GM12878 (cell line): ENCODE results near the gene PRKG1. TPM values are rescaled to one million over a fixed set of nuclear protein-coding genes. Genes with fewer than 3 reads are reported as not detected.

Experiments
- ATAC-seq: fragments of 200-7000 bp; cut with Tn5 transposase; 3 replicates; pipeline ENCODE4 v1.9.1; 2020; ENCODE audit warnings: mild to moderate bottlenecking, moderate library complexity
- BruUV-seq: library from RNA; stranded (reverse); fragments of 400-500 nt; replicated peaks from 2 replicates; lab custom pipeline; 2021; lab: Mats Ljungman, UMichigan
- CTCF ChIA-PET: fragments of 300-600 bp; sonication (Branson Sonifier 250); formaldehyde crosslinking; extraction: SDS; loops from one replicate; lab custom pipeline; 2021; ENCODE audit warnings: inconsistent platforms; lab: Yijun Ruan, JAX
- POLR2A ChIA-PET: fragments of 350-600 bp; formaldehyde crosslinking; extraction: SDS; loops from one replicate; lab custom pipeline; 2021; ENCODE audit warnings: inconsistent platforms; lab: Charles Lee
- RAD21 ChIA-PET: fragments of 300-600 bp; sonication (Branson Sonifier 250); formaldehyde crosslinking; loops from one replicate; lab custom pipeline; 2023; ENCODE audit warnings: antibody characterized with exemption; ENCODE audit not compliant: unreplicated experiment; lab: Charles Lee
- SMC1A ChIA-PET: fragments of 300-600 bp; sonication (Branson Sonifier 250); formaldehyde crosslinking; loops from one replicate; lab custom pipeline; 2023; ENCODE audit not compliant: unreplicated experiment, uncharacterized antibody; lab: Charles Lee
- DNase-seq: peaks from one replicate; pipeline ENCODE4 v3.0.0-alpha.2; 2011; ENCODE audit warnings: low read depth, low spot score
- FAIRE-seq: peaks from 3 replicates; lab custom pipeline; 2011; peaks lifted over from hg19 to GRCh38; lab: Jason Lieb, UNC
- H2AFZ ChIP-seq: 2 replicates; pipeline ENCODE4 v1.6.0; 2011; ENCODE audit warnings: low read depth, low read length, control low read depth; ENCODE audit not compliant: control insufficient read depth
- H3K27ac ChIP-seq: 2 replicates; pipeline ENCODE4 v1.5.1; 2011; ENCODE audit warnings: control low read depth; ENCODE audit not compliant: control insufficient read depth, insufficient read depth
- H3K27me3 ChIP-seq, 2 experiments: replicated peaks in 1 of 2; 2 replicates each; pipeline versions ENCODE4 v1.6.0 to v1.6.1; 2011; ENCODE audit warnings: low read length in 1 of 2; ENCODE audit not compliant: control insufficient read depth in 2 of 2, insufficient read depth in 2 of 2
- H3K36me3 ChIP-seq, 2 experiments: 2 replicates each; pipeline ENCODE4 v1.5.1; 2011; ENCODE audit warnings: low read length in 1 of 2; ENCODE audit not compliant: control insufficient read depth in 2 of 2, insufficient read depth in 2 of 2
- H3K4me1 ChIP-seq: 2 replicates; pipeline ENCODE4 v1.6.1; 2011; ENCODE audit warnings: mild to moderate bottlenecking, low read length, moderate library complexity, mixed read lengths; ENCODE audit not compliant: control insufficient read depth, insufficient read depth
- H3K4me2 ChIP-seq: 2 replicates; pipeline ENCODE4 v1.6.0; 2011; ENCODE audit warnings: control low read depth; ENCODE audit not compliant: control insufficient read depth, insufficient read depth
- H3K4me3 ChIP-seq: fragments of 200-600 bp; sonication (generic); 2 replicates; pipeline ENCODE4 v1.5.1; 2016
- H3K79me2 ChIP-seq: 2 replicates; pipeline ENCODE4 v1.6.0; 2011; ENCODE audit warnings: low read length; ENCODE audit not compliant: control insufficient read depth, insufficient read depth
- H3K9ac ChIP-seq: 2 replicates; pipeline ENCODE4 v1.8.0; 2011; ENCODE audit warnings: low read length, control low read depth, mixed read lengths; ENCODE audit not compliant: control insufficient read depth, insufficient read depth
- H3K9me3 ChIP-seq: replicated peaks from 3 replicates; pipeline ENCODE4 v1.5.1; 2011; ENCODE audit warnings: mild to moderate bottlenecking, low read length; ENCODE audit not compliant: control insufficient read depth, insufficient read depth
- H4K20me1 ChIP-seq: 2 replicates; pipeline ENCODE4 v1.6.0; 2011; ENCODE audit not compliant: control insufficient read depth, insufficient read depth
- E4F1 ChIP-seq: fragments of 450-650 bp; IDR thresholded peaks from 2 replicates; pipeline ENCODE4 v1.6.1; 2018; ENCODE audit warnings: borderline replicate concordance, mild to moderate bottlenecking; ENCODE audit not compliant: partially characterized antibody
- NFIC ChIP-seq: IDR thresholded peaks from 2 replicates; pipeline ENCODE4 v1.6.1; 2012; ENCODE audit warnings: low read depth, mild to moderate bottlenecking, inconsistent platforms, low read length, moderate library complexity
- PAX5 ChIP-seq: IDR thresholded peaks from 2 replicates; pipeline ENCODE4 v1.6.1; 2011; ENCODE audit warnings: low read depth, low read length, borderline replicate concordance
- RAD51 ChIP-seq: fragments of 450-650 bp; IDR thresholded peaks from 2 replicates; pipeline ENCODE4 v1.6.1; 2016; ENCODE audit warnings: moderate library complexity, mild to moderate bottlenecking, inconsistent platforms
- ZBTB40 ChIP-seq: fragments of 450-650 bp; IDR thresholded peaks from 2 replicates; pipeline ENCODE4 v1.6.1; 2016; ENCODE audit warnings: mild to moderate bottlenecking, moderate library complexity, borderline replicate concordance
- WGBS: methylation state at CpG from one replicate; pipeline ENCODE4 v1.1.6; 2016; ENCODE audit warnings: low lambda C conversion rate; ENCODE audit not compliant: insufficient replicate concordance, insufficient coverage; ENCODE audit errors: missing lambda C conversion rate; 5-methylcytosine and 5-hydroxymethylcytosine counted together
- in situ Hi-C: fragments of 300-500 bp; cut with MboI; formaldehyde crosslinking; loops from 9 replicates; pipeline ENCODE4 v1.14.3; 2018; ENCODE audit warnings: mixed read lengths
- intact Hi-C: fragments of 100-400 bp; cut with micrococcal nuclease; formaldehyde crosslinking; loops from one replicate; pipeline ENCODE4 v1.14.2; 2022; ENCODE audit not compliant: unreplicated experiment
- polyA plus RNA-seq, 11 experiments: library from polyadenylated mRNA; depleted of rRNA in 4 of 11; unstranded in 6 of 11; stranded (reverse) in 5 of 11; fragments of >200 nt; fragmentation: Nextera tagmentation in 4 of 11; fragmentation: Illumina TruSeq in 1 of 11; extraction: Ambion mirVana in 4 of 11; extraction: Trizol in 1 of 11; gene quantifications; 1 replicate in 1 of 11; 2 replicates in 10 of 11; pipeline versions ENCODE4 v1.2.1 to v1.2.3, GENCODE V29; 2011 to 2016; ENCODE audit warnings: inconsistent platforms in 2 of 11, missing spikeins in 2 of 11, low read depth in 1 of 11
- total RNA-seq, 4 experiments: library from RNA; depleted of rRNA in 3 of 4; stranded (reverse); fragments of >200 nt in 3 of 4; fragmentation: Illumina TruSeq in 1 of 4; extraction: Trizol in 1 of 4; gene quantifications; 2 replicates each; pipeline versions ENCODE4 v1.2.1 to v1.2.3, GENCODE V29; 2013 to 2021

PRKG1 gene
- total and polyA plus RNA-seq, 10 of the 15 experiments (the other 5 are each of a cell fraction or from before 2014, with no cell fraction given): 0.04 to 0.05 TPM; not detected in 8

- H3K79me2 ChIP-seq: no peaks in the 10 kb centered on the region
- H3K9ac ChIP-seq: no peak overlapping the region
- POLR2A ChIA-PET: no interaction called here
- TF ChIP-seq E4F1 (no peak), RAD51 (no peak), ZBTB40 (no peak), NFIC (no peak), PAX5 (no peak)
- TF ChIP-seq, all 136 proteins: peak for 0
- in situ Hi-C loops (loop anchor here (10.0 kb wide), 1 partner anchor 583 kb away; no protein-coding TSS in a partner anchor), intact Hi-C loops (no loop called here)
- Histone ChIP-seq H3K27ac (no peak overlapping the region), H3K27me3 (no peaks in the 10 kb centered on the region), H4K20me1 (no peaks in the 10 kb centered on the region), H3K36me3 (no peaks in the 10 kb centered on the region), H3K4me1 (no peaks in the 10 kb centered on the region), H3K4me2 (no peak overlapping the region), H3K4me3 (no peak overlapping the region), H2AFZ (no peak overlapping the region), H3K9me3 (no peaks in the 10 kb centered on the region)
- no TSS peak for BruUV-seq
- ChIA-PET RAD21 (no interaction called here), SMC1A (no interaction called here), CTCF (no interaction called here)
- WGBS: 7% methylated on average over 1 of the region's 1 CpG
- no peak for FAIRE-seq
- DNase-seq: no peak
- ATAC-seq: no peak
These were observed 307.9 kb downstream of the PRKG1 start for GRCh38 chr10:51382181-51382580.
